HS-5 (cell line): ENCODE results near the gene B3GALT6.
"Not testable (repeated sequence)": the region's sequence is repeated elsewhere in the genome, so short reads cannot be mapped to it uniquely, and the experiment has no call there.

Experiments
- DNase-seq: peaks from one replicate; pipeline ENCODE4 v3.0.0-alpha.2; 2012; ENCODE audit warnings: low read depth

The B3GALT6 gene

DNA sequence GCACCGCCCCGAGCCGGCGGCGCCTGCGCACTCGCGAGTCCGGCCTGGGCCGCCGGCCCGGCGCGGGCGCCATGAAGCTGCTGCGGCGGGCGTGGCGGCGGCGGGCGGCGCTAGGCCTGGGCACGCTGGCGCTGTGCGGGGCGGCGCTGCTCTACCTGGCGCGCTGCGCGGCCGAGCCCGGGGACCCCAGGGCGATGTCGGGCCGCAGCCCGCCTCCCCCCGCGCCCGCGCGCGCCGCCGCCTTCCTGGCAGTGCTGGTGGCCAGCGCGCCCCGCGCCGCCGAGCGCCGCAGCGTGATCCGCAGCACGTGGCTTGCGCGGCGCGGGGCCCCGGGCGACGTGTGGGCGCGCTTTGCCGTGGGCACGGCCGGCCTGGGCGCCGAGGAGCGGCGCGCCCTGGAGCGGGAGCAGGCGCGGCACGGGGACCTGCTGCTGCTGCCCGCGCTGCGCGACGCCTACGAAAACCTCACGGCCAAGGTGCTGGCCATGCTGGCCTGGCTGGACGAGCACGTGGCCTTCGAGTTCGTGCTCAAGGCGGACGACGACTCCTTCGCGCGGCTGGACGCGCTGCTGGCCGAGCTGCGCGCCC lies at the start of gene B3GALT6:
TSS of gene B3GALT6 (plus strand) at position 30 of the 588 bp plus-strand sequence. CDS start at position 72, 42 bp downstream.
- DNase-seq, result no peak

DNA sequence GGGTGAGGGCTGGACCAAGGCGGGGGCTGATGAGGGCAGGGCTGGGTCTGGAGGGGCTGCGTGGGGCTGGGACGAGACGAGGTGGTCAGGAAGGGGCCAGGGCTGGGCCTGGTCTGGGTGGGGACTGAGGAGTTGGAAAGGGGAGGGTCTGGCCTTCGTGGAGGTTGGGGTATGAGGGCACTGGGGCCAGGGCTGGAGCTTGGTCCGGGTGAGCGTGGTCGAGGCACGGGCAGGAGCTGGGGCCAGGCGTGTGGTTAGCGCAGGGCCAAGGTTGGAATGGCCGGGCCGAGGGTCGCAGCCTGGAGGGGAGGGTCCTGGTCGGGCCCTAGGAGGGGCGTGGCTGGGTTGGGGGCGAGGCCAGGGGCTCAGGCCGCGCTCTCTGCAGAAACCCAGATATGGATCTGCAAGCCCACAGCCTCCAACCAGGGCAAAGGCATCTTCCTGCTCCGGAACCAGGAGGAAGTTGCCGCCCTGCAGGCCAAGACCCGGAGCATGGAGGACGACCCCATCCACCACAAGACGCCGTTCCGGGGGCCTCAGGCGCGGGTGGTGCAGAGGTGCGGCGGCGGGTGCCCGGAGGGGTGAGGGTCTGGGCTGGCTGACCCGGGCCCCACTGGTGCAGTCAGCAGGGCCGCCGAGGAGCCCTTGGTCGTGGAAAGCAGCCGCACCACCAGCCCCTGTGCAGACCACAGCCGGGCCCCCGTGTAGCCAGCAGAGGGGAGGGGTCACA lies 49.4 kb upstream of the B3GALT6 start:
- no peak for DNase-seq

DNA sequence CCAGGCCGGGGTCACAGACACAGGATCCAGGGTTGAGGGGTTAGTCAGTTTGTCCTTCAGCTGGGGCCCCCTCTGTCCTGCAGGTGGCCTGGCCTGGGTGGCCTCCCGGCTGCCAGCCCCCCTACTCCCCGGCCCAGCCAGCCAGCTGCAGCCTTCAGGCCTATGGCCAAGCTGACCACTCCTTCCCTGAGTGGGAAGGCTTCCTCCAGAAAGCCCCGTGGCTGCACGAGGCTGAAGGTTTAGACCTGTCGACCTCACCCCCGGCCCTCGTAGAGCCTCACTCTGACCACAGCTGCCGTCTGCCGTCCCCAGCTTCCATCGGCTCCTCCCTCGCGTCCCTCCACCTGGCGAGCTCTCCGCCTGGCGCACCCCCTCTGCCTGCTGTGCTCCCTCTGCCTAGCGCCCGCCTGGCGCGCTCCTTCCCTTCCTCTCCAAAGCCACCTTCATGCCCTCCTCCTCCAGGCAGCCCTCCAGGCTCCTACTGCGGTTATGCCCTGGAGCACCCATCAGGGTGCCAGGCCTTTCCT lies 48.8 kb upstream of the B3GALT6 start:
- DNase-seq, result no peak

DNA sequence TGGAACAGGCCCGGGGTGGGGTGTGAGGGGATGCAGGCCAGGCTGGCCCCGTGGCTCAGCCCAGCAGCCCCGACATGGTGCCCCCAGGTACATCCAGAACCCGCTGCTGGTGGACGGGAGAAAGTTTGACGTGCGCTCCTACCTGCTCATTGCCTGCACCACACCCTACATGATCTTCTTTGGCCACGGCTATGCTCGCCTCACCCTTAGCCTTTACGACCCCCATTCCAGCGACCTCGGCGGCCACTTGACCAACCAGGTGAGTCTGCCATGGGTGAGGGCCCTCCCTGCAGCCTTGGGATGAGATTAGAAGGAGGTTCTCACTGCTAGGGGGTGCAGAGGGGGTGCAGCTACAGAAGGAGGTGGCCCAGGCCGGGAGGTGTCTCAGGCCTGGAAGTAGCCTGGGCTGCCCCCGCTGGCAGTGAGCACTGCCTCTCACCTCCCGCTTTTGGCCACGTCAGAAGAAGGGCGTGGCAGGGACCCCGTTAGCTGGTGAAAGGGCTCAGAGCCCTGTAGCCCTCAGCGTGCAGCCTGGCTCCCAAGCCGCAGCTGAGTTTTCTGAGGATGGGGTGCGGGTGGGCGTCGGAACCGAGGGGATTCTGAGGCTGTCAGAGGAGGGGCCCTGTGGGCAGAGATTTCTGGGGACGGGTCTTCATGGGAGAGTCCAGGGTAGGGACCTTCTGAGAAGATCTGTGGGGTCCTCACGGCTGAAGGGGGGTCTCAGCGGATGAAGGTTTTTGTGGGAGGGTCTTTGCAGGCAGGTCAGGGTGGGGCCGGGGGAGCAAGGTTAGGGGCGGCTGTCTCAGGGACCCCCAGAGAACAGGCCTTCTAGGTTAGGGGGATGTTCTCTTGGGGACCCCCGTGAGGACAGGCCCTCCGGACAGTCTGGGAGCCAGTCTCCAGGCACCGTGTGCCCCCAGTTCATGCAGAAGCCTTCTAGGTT lies 47.9 kb upstream of the B3GALT6 start:
- DNase-seq, result no peak

DNA sequence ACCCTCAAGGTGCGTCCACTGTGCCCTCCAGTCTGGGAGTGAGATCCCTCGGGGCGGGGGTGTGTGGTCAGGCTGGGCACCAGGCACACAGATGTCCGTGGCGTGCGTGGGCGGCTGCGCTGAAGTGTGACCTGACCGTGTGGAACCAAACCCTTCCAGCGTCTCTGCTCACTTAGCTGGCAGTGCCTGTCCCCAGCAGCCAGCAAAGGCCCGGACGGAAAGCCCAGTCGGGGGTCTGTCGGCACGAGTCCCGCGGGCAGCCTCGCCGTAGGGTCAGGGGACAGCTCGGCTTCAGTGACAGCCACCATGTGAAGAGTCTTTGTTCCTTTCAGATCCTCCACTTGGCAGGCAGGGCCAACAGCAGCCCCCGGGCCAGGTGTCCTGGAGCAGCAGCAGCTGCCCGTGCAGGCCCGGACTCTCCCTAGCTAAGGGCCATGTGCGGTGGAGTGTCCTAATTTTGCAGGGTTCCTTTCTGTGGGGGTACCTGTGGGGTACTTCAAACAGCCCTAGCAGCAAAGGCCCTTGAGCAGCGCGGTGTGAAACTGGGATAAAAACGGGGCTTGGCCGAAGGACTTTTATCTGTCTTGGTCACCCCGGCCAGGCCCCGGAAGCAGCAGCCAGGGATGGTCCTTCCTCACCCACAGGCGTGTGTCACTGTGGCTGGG lies 46.8 kb upstream of the B3GALT6 start:
- DNase-seq, result no peak

DNA sequence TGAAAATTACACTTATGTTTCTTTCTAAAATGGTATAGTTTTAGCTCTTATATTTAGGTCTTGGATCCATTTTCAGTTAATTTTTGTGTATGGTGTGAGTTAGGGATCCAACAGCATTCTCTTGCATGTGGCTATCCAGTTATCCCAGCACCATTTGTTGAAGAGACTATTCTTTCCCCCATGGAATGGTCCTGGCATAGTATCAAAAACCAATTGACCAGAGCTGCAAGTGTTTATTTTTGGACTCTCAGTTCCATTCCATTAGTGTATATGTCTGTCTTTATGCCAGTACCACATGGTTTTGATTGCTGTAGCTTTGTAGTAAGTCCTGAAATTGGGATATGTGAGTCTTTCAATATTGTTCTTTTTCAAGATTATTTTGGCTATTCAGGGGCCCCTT lies 44.1 kb upstream of the B3GALT6 start:
- DNase-seq, result no peak

DNA sequence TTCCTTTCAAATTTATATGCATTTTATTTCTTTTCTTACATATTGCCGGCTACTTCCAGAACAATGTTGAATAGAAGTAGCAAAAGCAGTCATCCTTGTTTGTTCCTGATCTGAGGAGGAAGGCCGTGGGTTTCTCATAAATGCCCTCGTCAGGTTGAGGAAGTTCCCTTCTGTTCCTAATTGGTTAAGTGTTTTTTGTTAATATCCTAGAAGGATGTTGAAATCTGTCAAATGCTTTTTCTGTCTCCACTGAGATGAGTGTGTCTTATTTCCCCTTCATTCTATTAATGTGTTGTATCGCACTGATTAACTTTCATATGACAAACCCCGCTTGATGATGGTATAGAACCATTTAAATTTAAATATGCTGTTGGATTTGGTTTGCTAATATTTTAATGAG lies 42.9 kb upstream of the B3GALT6 start:
- DNase-seq, result no peak

DNA sequence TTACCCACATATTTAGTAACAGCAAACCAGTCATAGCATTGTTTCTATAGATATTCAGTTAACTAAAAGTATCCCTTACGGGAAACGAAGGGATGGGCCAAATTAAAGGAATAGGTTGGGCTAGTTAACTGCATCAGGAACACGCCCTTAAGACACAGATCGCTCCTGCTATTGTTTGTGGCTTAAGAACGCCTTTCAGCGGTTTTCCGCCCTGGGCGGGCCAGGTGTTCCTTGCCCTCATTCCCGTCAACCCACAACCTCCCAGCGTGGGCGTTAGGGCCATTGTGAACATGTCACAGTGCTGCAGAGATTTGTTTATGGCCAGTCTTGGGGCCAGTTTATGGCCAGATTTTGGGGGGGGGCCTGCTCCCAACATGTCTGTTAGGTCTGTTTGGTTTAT lies 40.3 kb upstream of the B3GALT6 start:
- DNase-seq, result no peak

DNA sequence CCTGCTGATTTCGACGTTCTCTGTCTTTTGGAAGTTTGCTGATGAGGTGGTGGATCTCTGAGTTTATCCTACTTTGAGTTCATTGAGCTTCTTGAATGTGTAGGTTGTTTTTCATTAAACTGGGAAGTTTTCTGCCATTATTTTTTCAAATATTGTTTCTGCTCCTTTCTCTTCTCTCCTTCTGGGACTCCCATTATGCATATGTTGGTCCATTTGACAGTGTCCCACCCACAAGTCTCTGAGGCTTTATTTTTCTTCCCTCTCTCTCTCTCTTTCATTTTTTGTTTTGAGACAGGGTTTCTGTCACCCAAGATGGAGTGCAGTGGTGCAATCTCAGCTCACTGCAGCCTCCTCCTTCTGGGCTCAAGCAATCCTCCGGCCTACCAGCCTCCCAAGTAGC lies 37.3 kb upstream of the B3GALT6 start:
- DNase-seq, result no peak

DNA sequence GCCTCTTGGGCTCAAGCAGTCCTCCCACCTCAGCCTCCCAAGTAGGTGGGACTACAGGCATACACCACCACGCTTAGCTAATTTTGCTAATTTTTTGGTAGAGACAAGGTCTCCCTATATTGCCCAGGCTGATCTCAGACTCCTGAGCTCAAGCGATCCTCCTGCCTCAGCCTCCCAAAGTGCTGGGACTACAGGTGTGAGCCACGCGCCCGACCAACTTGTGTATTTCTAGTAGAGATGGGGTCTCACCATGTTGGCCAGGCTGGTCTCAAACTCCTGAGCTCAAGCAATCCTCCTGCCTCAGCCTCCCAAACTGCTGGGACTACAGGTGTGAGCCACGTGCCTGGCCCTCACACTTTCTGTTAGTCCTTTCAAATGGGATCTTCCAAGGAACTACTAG lies 36.3 kb upstream of the B3GALT6 start:
- DNase-seq, result not testable (repeated sequence)

DNA sequence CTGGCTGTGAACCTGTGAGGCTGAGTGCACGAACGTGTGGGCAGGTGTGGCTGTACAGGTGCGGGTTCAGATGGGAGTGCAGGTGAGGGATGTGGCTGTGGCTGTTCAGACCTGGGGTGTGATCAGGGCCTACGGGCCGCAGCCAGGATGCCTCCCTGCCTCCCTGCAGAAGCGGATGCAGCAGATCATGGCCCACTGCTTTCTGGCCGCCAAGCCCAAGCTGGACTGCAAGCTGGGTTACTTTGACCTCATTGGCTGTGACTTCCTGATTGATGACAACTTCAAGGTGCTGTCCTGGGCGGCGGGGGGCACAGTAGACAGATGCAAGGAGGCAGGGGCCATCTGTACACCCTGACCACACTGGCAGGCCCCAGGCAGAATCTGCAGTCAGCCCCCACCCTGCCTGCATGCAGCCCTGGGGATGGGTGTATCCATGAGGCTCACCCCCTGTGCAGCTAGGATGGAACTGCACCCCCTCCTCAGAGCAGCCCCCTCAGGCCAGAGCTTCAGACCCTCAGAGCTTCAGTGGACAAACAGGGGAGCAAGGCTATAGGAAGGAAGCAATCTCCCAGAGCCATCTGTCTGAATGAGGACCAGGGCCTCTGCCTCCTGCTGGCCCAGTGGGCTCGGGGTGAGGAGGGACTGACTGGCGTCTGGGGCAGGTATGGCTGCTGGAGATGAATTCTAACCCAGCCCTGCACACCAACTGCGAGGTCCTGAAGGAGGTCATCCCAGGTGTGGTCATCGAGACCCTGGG lies 35.4 kb upstream of the B3GALT6 start:
- no peak for DNase-seq

DNA sequence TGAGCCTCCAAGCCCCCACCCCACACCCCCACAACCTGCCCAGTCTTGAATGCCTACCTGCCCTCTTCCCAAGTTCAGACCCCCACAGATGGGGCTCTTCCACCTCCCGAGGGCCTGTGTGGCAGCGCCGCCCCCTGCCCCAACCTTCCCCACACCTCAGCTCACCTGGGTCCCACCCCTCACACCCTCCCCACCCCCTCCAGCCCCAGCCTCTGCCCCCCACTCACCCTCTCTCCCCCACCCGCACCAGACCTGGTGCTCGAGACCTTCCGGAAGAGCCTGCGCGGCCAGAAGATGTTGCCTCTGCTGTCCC lies 34.9 kb upstream of the B3GALT6 start:
- DNase-seq, result no peak

DNA sequence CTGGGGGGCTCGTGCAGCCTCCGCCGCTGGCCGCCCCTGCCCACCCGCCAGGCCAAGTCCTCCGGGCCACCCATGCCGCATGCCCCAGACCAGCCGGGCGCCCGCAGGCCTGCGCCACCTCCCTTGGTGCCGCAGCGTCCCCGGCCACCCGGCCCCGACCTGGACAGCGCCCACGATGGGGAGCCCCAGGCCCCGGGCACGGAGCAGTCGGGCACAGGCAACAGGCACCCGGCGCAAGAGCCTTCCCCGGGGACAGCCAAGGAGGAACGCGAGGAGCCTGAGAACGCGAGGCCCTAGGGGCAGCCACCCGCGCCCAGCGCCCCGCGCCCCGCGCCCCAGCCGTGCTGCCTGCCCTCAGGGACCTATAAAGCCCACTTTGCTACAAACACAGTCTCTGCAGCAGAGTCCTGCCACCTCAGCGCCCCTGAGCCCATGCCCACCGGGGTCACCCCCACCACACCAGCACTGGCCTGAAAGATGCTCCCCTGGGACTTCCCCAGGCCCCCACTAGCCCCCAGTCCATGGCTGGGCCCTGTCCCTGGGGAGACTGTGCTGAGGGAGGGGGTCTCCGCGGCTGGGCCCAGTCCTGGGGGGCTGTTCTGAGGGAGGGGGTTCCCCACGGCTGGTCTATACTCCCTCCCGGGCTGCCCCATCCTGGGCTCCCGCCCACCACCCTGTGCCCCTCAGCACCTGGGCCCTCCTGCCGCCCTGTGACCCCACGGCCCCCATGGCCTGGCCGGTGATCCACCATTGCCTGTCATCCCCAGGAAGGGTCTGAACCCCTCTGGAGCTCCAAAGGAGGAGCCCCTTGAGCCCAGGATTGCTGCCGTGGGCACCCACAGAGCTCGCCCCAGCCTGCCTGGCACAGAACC lies 34.2 kb upstream of the B3GALT6 start:
- no peak for DNase-seq

DNA sequence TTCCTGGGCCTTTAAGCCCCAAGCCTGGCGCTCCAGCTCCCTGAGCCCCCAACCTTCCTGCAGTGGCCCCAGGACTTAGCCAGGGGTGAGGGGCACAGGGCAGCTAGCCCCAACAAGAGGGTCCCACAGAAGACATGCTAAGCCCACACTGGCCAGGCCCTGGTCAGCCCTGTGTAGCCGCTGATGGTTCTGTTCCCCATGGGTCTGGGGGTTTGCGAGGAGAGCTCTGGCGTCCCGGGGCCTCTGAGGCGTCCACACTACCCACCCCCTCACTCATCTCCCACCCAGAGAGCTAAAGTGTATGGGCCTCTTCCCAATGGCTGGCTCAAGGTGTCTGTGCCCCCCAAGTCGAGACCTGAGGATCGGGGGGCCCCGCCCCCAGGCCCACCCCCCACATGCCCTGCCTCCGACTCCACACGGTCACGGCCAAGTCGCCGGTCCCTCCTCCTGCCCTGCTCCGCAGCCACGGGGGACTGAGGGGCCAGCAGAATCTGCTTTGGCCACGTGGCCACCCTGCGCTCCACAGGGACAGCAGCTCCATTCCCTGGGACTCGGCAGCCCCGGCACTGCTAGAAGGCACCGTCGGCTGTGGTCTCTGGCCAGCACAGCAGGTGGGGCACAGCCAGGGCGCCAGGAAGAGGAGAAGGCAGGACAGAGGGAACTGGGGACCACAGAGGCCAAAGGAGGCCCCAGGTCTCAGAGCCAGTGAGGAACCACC lies 33.5 kb upstream of the B3GALT6 start:
- DNase-seq, result no peak

DNA sequence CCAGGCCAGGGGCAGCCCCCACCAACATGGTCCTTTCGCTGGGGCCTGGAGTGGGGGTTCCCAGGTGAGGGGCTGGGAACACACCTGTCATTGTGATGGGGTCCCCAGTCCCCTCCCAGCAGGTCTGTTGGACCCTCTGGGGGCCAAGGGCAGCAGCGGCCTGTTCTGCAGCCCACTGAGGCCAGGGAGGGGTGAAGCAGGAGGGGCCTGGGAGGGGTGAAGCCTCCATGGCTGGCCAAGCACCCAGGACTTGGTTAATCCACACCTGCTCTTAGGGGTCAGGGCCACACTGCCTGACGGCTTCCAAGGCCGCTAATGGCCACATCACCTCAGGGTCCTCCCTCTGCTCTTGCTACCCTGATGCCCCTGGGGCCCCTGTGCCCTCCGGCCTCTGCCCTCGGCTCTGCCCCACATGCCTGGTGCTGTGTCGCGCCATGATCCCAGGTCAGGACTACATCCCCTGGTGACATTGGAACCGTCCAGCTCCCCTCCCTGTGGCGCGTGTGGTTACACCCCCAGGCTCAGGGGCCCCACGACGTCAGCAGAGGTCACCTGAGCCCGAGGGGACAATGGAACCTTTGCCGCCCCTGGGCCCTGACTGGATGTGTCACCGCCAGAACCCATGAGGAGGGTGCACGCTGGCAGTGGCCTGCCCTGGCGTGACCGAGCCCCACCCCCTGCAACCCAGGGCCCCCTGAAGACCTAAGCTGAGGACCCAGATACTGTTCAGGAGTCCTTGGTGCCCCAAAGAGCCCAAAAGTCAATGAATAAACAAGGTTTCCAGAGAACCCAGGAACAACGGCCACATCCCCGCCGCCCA lies 32.7 kb upstream of the B3GALT6 start:
- no peak for DNase-seq

DNA sequence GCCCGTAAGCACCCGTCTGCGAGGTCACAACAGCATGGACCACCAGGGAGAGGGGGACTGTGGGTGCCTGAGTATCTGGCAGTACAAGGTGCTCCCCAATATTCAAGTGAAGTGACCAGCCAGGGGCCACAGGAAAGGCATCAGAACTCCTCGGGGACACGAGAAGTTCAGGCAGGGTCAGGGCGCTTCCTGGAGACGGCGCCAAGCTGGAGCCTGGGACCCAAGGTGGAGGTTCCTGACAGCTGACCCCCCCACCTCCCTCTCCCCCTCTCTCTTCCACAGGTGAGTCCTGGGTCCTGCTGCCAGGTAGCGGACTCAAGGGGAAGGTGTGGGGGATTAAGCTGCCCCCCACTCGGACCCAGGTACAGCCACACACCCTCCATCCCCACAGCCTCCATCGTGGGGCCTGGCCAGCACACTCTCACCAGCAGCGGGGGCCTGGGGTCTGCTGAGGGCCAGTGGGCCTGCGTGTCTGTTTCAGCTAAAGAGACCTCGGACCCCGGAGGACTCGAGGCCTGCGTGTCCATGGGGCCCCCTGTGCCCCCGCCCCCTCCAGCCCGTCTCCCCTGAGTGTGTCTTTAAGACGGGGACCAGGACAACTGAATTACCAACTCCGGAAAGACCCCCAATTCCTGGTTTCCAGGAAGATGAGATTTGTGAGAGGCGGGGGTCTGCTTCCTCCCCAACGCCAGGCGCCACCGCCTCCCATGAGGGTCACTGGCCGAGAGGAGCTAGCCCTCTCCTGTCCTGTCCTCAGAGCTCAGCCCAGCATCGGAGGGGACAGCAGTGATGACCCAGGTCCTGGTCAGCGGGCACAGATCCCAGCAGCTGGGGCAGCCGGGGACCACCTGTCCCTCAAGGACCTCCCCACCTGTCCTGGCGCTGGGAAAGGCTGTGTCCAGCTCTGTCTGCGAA lies 31.8 kb upstream of the B3GALT6 start:
- DNase-seq, result no peak

DNA sequence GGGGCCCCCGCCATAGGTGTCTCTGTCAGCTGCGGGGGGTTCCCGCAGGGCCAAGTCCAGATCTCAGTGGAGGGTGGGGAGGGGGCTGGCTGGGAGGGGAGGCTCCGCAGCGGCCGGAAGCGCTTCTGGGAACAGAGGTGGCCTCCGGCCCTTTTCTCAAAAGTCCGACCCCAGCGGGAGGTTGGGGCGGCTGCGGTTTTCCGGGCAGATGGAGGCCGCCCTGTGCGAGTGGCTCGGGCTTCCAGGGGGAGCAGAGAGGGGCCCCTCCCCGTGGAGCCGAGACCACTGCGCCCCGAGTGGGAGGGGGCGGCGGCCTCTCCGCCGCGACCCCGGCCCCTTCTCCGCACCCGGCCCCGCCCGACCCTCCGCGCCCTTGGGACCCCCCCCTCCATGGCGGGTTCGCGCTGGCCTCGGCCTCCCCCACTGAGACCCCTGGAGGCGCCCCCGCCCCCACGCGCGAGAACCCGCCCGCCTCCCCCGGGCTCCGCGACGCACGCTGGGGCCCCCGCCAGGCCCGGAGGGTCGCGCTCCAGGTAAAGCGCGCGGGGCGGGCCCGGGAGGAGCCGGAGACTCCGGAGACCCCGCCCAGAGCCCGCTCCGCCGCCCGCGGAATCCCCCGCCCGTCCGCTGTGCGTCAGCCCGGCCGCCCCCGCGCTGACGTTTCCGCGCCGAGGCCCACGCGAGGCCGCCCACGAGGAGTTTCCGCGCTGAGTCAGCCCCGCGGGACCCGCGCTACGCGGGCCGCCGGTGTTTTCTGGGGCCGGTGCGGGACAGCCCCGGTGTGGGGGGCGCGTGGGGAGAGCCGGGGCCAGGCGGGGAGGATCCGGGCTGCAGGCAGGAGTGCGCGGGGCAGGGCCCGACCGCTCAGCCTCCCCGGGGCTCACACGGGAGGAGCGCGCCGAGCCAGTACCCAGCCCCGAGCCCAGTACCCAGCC lies 30.9 kb upstream of the B3GALT6 start:
- no peak for DNase-seq
